ENCODE measurements around the gene UNC45B. TPM values are rescaled to one million over a fixed set of nuclear protein-coding genes. Genes with fewer than 3 reads are reported as not detected.

UNC45B gene
- total and polyA plus RNA-seq, 2 of the 13 experiments (the other 11 are each of a cell fraction or from before 2014, with no cell fraction given) = 0.01 TPM; not detected in 1

GRCh38 chr17:35141681-35142466 lies 5.7 kb upstream of the UNC45B start, which contains the start of gene NLE1 (continued):
- TF ChIP-seq HNF1B (CRISPR knock-in tag; IDR thresholded peaks at IDR 0.05) = peak; percentile 83; the same call in 1 of the 2 replicates
- TF ChIP-seq ZSCAN25 (CRISPR knock-in tag; IDR thresholded peaks at IDR 0.05) = peak; percentile 65; the same call in 1 of the 2 replicates
- peak; percentile 83; the same call in 1 of the 2 replicates for TF ChIP-seq HMGXB3 (CRISPR knock-in tag; IDR thresholded peaks at IDR 0.05; ENCODE audit: borderline replicate concordance)
- no peak for TF ChIP-seq FIP1L1 (IDR thresholded peaks at IDR 0.05; ENCODE audit: borderline replicate concordance, insufficient read depth, low read depth, low read length)
- TF ChIP-seq SMYD3 (CRISPR knock-in tag; IDR thresholded peaks at IDR 0.05) = no peak
- TF ChIP-seq ZNF550 (CRISPR knock-in tag; IDR thresholded peaks at IDR 0.05; ENCODE audit: borderline replicate concordance) = 0 out of 2 replicates have a peak, but pooled peaks have one; percentile 67
- 0 out of 2 replicates have a peak, but pooled peaks have one; percentile 68 for TF ChIP-seq STAT5B (CRISPR knock-in tag; IDR thresholded peaks at IDR 0.05)
- peak; percentile 90 for TF ChIP-seq ZNF510 (CRISPR knock-in tag; IDR thresholded peaks at IDR 0.05; ENCODE audit: low read depth)
- no peak for TF ChIP-seq ZBTB42 (CRISPR knock-in tag; IDR thresholded peaks at IDR 0.05)
- peak; percentile 49 for TF ChIP-seq PAXIP1 (CRISPR knock-in tag; conservative IDR thresholded peaks at IDR 0.05)
- peak; percentile 92; the same call in 1 of the 2 replicates for TF ChIP-seq ZNF782 (CRISPR knock-in tag; IDR thresholded peaks at IDR 0.05; ENCODE audit: borderline replicate concordance)
- peak; percentile 97 for TF ChIP-seq ZMYM4 (CRISPR knock-in tag; IDR thresholded peaks at IDR 0.05)
- TF ChIP-seq ZIK1 (CRISPR knock-in tag; IDR thresholded peaks at IDR 0.05; ENCODE audit: borderline replicate concordance, low read depth) = 0 out of 2 replicates have a peak, but pooled peaks have one; percentile 54
- peak; percentile 69; the same call in 1 of the 2 replicates for TF ChIP-seq ZNF737 (CRISPR knock-in tag; IDR thresholded peaks at IDR 0.05; ENCODE audit: borderline replicate concordance)
- 0 out of 2 replicates have a peak, but pooled peaks have one; percentile 35 for TF ChIP-seq ZNF740 (CRISPR knock-in tag; IDR thresholded peaks at IDR 0.05)
- 0 out of 2 replicates have a peak, but pooled peaks have one; percentile 59 for TF ChIP-seq ZNF839 (CRISPR knock-in tag; IDR thresholded peaks at IDR 0.05; ENCODE audit: borderline replicate concordance)
- TF ChIP-seq RNF2 (conservative IDR thresholded peaks at IDR 0.05; ENCODE audit: low read depth) = 0 out of 2 replicates have a peak, but pooled peaks have one; percentile 44
- no peak for TF ChIP-seq PHB2 (IDR thresholded peaks at IDR 0.05; ENCODE audit: partially characterized antibody)
